HEK293T (cell line): ENCODE data around the gene DYNC1LI2.

Experiments used
- FOXM1 ChIP-seq: fragments of 450-650 bp; IDR thresholded peaks from 2 replicates; pipeline ENCODE4 v1.6.1; 2017; ENCODE audit warnings: mild to moderate bottlenecking, borderline replicate concordance
- L3MBTL2 ChIP-seq: fragments of 450-650 bp; conservative IDR thresholded peaks from 2 replicates; pipeline ENCODE4 v1.6.1; 2016; ENCODE audit warnings: mild to moderate bottlenecking
- LEF1 ChIP-seq: fragments of 450-650 bp; IDR thresholded peaks from 2 replicates; pipeline ENCODE4 v1.6.1; 2017; ENCODE audit warnings: mild to moderate bottlenecking, borderline replicate concordance
- PKNOX1 ChIP-seq: fragments of 450-650 bp; IDR thresholded peaks from 2 replicates; pipeline ENCODE4 v1.6.1; 2016
- ZNF384 ChIP-seq: fragments of 450-650 bp; IDR thresholded peaks from 2 replicates; pipeline ENCODE4 v1.6.1; 2016

GRCh38 chr16:66752379-66752778 lies 970 bp upstream of the DYNC1LI2 start:
- no peak for TF ChIP-seq PKNOX1
- no peak for TF ChIP-seq L3MBTL2
- no peak for TF ChIP-seq FOXM1
- TF ChIP-seq ZNF384: no peak
- TF ChIP-seq LEF1: no peak
